ENCODE results near the gene RFX7.

RFX7 gene

GRCh38 chr15:56194035-56194434, 49.6 kb downstream of the RFX7 start:
- Histone ChIP-seq H3K27me3 (ENCODE audit: control insufficient read depth, low read length) (no peaks in the 10 kb centered on the region), H3K4me2 (ENCODE audit: low read length) (no peak overlapping the region), H3K27ac (ENCODE audit: low read depth, low read length) (no peak overlapping the region), H3K4me3 (ENCODE audit: low read length) (no peak overlapping the region), H3K9me3 (ENCODE audit: control insufficient read depth, insufficient read depth, low read length) (no peaks in the 10 kb centered on the region), H3K79me2 (ENCODE audit: control insufficient read depth, low read length) (peaks cover 90% of the 10 kb centered on the region), H3F3A (ENCODE audit: control insufficient read depth, insufficient read depth) (no peaks in the 10 kb centered on the region), H3K36me3 (ENCODE audit: control insufficient read depth, low read length) (peaks cover 27% of the 10 kb centered on the region), H3K4me1 (ENCODE audit: control insufficient read depth, low read length) (peaks cover 3% of the 10 kb centered on the region; the same call in 1 of the 2 replicates), H3K9me2 (replicated peaks; ENCODE audit: control insufficient read depth, low read length) (no peaks in the 10 kb centered on the region), H4K20me1 (ENCODE audit: control insufficient read depth, insufficient read depth, low read depth, low read length) (no peaks in the 10 kb centered on the region; the same call in 1 of the 2 replicates)
- TF ChIP-seq, protein P1, sequence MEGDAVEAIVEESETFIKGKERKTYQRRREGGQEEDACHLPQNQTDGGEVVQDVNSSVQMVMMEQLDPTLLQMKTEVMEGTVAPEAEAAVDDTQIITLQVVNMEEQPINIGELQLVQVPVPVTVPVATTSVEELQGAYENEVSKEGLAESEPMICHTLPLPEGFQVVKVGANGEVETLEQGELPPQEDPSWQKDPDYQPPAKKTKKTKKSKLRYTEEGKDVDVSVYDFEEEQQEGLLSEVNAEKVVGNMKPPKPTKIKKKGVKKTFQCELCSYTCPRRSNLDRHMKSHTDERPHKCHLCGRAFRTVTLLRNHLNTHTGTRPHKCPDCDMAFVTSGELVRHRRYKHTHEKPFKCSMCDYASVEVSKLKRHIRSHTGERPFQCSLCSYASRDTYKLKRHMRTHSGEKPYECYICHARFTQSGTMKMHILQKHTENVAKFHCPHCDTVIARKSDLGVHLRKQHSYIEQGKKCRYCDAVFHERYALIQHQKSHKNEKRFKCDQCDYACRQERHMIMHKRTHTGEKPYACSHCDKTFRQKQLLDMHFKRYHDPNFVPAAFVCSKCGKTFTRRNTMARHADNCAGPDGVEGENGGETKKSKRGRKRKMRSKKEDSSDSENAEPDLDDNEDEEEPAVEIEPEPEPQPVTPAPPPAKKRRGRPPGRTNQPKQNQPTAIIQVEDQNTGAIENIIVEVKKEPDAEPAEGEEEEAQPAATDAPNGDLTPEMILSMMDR (IDR thresholded peaks at IDR 0.05; ENCODE audit: low read depth, low read length, poor library complexity, severe bottlenecking): no peak
- no peak for TF ChIP-seq EZH2phosphoT487 (IDR thresholded peaks at IDR 0.05; ENCODE audit: borderline replicate concordance, low read length)

- no peaks in the 10 kb centered on the region for H3K9me3 ChIP-seq (ENCODE audit: control insufficient read depth, insufficient read depth, low read length)
- no peak overlapping the region for H3K27ac ChIP-seq (ENCODE audit: low read depth, low read length)
- no peaks in the 10 kb centered on the region for H3F3A ChIP-seq (ENCODE audit: control insufficient read depth, insufficient read depth)
- H3K36me3 ChIP-seq (ENCODE audit: control insufficient read depth, low read length): peaks cover 21% of the 10 kb centered on the region
- no peak overlapping the region for H3K4me3 ChIP-seq (ENCODE audit: low read length)
- no peaks in the 10 kb centered on the region for H3K9me2 ChIP-seq (replicated peaks; ENCODE audit: control insufficient read depth, low read length)
- H4K20me1 ChIP-seq (ENCODE audit: control insufficient read depth, insufficient read depth, low read depth, low read length): no peaks in the 10 kb centered on the region; the same call in 1 of the 2 replicates
- TF ChIP-seq, protein P1 (IDR thresholded peaks at IDR 0.05; ENCODE audit: low read depth, low read length, poor library complexity, severe bottlenecking): no peak
- TF ChIP-seq EZH2phosphoT487 (IDR thresholded peaks at IDR 0.05; ENCODE audit: borderline replicate concordance, low read length): no peak
- peaks cover 90% of the 10 kb centered on the region for H3K79me2 ChIP-seq (ENCODE audit: control insufficient read depth, low read length)
- no peaks in the 10 kb centered on the region for H3K27me3 ChIP-seq (ENCODE audit: control insufficient read depth, low read length)
- no peak overlapping the region for H3K4me2 ChIP-seq (ENCODE audit: low read length)
- peaks cover 3% of the 10 kb centered on the region; the same call in 1 of the 2 replicates for H3K4me1 ChIP-seq (ENCODE audit: control insufficient read depth, low read length)
Observed at GRCh38 chr15:56192659-56193442, 50.8 kb downstream of the RFX7 start.

DNA sequence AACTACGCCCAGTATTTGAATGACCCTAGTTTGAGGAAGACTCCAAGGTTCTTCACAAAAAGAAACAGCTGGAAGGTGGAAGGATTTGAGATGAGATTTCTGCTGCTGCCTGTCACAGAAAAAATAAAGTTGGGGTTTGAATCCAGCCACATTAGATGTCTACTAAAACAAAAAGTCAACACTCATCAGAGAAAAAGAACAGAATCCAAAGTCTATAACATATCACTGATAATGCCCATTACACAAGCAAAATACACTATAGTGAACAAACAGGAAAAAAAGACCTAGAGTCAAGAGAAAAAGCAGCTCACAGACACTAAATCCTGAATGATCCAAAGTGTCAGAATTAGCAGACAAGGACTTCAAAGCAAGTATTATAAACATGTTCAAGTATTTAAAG, 56.0 kb downstream of the RFX7 start:
- H4K20me1 ChIP-seq (ENCODE audit: control insufficient read depth, insufficient read depth, low read depth, low read length): no peaks in the 10 kb centered on the region
- H3K79me2 ChIP-seq (ENCODE audit: control insufficient read depth, low read length): peaks cover 82% of the 10 kb centered on the region

More for the DNA sequence above, 56.0 kb downstream of the RFX7 start:
- H3K4me2 ChIP-seq (ENCODE audit: low read length): no peak overlapping the region
- no peaks in the 10 kb centered on the region for H3K27me3 ChIP-seq (ENCODE audit: control insufficient read depth, low read length)
- H3K4me3 ChIP-seq (ENCODE audit: low read length): no peak overlapping the region
- no peaks in the 10 kb centered on the region for H3K4me1 ChIP-seq (ENCODE audit: control insufficient read depth, low read length)
- H3K27ac ChIP-seq (ENCODE audit: low read depth, low read length): no peak overlapping the region
- no peaks in the 10 kb centered on the region for H3K9me2 ChIP-seq (replicated peaks; ENCODE audit: control insufficient read depth, low read length)
- H3F3A ChIP-seq (ENCODE audit: control insufficient read depth, insufficient read depth): no peaks in the 10 kb centered on the region
- TF ChIP-seq, protein P1 (IDR thresholded peaks at IDR 0.05; ENCODE audit: low read depth, low read length, poor library complexity, severe bottlenecking): no peak
- no peak for TF ChIP-seq EZH2phosphoT487 (IDR thresholded peaks at IDR 0.05; ENCODE audit: borderline replicate concordance, low read length)
- peaks cover 25% of the 10 kb centered on the region for H3K36me3 ChIP-seq (ENCODE audit: control insufficient read depth, low read length)
- no peaks in the 10 kb centered on the region for H3K9me3 ChIP-seq (ENCODE audit: control insufficient read depth, insufficient read depth, low read length)

Measured in DOHH2 (cell line).